ENCODE results near the gene UBASH3A.

UBASH3A gene

GRCh38 chr21:42443876-42444744, 40.4 kb downstream of the UBASH3A start:
- TF ChIP-seq, protein P1, sequence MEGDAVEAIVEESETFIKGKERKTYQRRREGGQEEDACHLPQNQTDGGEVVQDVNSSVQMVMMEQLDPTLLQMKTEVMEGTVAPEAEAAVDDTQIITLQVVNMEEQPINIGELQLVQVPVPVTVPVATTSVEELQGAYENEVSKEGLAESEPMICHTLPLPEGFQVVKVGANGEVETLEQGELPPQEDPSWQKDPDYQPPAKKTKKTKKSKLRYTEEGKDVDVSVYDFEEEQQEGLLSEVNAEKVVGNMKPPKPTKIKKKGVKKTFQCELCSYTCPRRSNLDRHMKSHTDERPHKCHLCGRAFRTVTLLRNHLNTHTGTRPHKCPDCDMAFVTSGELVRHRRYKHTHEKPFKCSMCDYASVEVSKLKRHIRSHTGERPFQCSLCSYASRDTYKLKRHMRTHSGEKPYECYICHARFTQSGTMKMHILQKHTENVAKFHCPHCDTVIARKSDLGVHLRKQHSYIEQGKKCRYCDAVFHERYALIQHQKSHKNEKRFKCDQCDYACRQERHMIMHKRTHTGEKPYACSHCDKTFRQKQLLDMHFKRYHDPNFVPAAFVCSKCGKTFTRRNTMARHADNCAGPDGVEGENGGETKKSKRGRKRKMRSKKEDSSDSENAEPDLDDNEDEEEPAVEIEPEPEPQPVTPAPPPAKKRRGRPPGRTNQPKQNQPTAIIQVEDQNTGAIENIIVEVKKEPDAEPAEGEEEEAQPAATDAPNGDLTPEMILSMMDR (IDR thresholded peaks at IDR 0.05; ENCODE audit: control extremely low read depth, extremely low read depth, low read depth, missing control alignments), result no peak
- CTCF ChIA-PET, result interaction anchor here (1.9 to 5.0 kb wide), 3 partner anchors 11 to 134 kb away, joined by 5 to 15 read pairs (median 7); no protein-coding TSS in a partner anchor
- DNase-seq (ENCODE audit: extremely low spot score), result no peak
- POLR2A ChIA-PET, result interaction anchor here (0.6 kb wide), 1 partner anchor 212 kb away, joined by 4 read pairs; no protein-coding TSS in a partner anchor

DNA sequence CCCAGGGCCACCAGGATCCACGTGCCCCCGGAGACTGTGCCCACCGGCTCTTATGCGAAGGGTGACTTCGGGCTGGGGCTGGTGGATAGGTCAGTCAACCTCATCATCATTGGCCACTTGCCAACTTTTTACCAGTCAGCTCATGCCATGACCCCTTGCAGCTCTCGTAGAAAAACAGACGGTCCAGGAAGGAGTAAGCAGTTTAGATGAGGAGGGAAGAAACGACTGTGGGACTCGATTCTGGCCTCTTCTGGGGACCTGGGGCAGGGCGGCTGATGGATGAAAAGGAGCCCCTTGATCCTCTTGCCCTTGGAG, 41.0 kb downstream of the UBASH3A start:
- POLR2A ChIA-PET, result interaction anchor here (0.6 kb wide), 1 partner anchor 212 kb away, joined by 4 read pairs; no protein-coding TSS in a partner anchor
- TF ChIP-seq, protein P1 (IDR thresholded peaks at IDR 0.05; ENCODE audit: control extremely low read depth, extremely low read depth, low read depth, missing control alignments), result no peak

GRCh38 chr21:42445311-42445710, 41.6 kb downstream of the UBASH3A start:
- ChIA-PET CTCF (interaction anchor here (0.7 to 5.0 kb wide), 6 partner anchors 9 to 187 kb away, joined by 3 to 15 read pairs (median 4); no protein-coding TSS in a partner anchor), POLR2A (no interaction called here)
- no peak for DNase-seq (ENCODE audit: extremely low spot score)
- TF ChIP-seq, protein P1 (IDR thresholded peaks at IDR 0.05; ENCODE audit: control extremely low read depth, extremely low read depth, low read depth, missing control alignments), result no peak

More for the DNA sequence above, 41.0 kb downstream of the UBASH3A start:
- CTCF ChIA-PET, result interaction anchor here (1.0 to 5.0 kb wide), 5 partner anchors 8 to 137 kb away, joined by 3 to 15 read pairs (median 5); no protein-coding TSS in a partner anchor
- DNase-seq (ENCODE audit: extremely low spot score), result no peak

DNA sequence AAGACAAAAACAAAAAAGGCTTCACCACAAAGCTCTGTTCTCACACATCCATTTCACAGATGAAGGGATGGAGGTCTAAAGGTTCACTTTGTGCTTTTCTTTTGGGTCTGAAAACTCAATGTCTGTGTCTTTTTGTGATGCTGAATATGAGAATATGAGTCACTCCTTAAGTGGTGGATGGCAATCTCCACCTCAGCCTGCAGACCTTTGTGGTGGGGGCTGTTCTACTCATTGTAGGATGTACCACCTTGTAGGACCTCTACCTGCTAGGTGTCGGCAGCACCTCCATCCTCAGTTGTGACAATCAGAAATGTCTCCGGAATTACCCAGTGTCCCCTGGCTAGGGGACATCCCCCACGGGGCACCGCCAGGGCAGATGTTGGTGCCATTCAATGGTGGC, 42.8 kb downstream of the UBASH3A start:
- ChIA-PET POLR2A (no interaction called here), CTCF (interaction anchor here (0.6 to 5.0 kb wide), 5 partner anchors 11 to 282 kb away, joined by 3 to 15 read pairs (median 3); no protein-coding TSS in a partner anchor)
- TF ChIP-seq, protein P1 (IDR thresholded peaks at IDR 0.05; ENCODE audit: control extremely low read depth, extremely low read depth, low read depth, missing control alignments), result no peak
- no peak for DNase-seq (ENCODE audit: extremely low spot score)

GRCh38 chr21:42447182-42447581, 43.5 kb downstream of the UBASH3A start:
- DNase-seq (ENCODE audit: extremely low spot score), result no peak
- TF ChIP-seq, protein P1 (IDR thresholded peaks at IDR 0.05; ENCODE audit: control extremely low read depth, extremely low read depth, low read depth, missing control alignments), result no peak
- ChIA-PET POLR2A (no interaction called here), CTCF (interaction anchor here (5.0 kb wide), 1 partner anchor 137 kb away, joined by 15 read pairs; no protein-coding TSS in a partner anchor)

DNA sequence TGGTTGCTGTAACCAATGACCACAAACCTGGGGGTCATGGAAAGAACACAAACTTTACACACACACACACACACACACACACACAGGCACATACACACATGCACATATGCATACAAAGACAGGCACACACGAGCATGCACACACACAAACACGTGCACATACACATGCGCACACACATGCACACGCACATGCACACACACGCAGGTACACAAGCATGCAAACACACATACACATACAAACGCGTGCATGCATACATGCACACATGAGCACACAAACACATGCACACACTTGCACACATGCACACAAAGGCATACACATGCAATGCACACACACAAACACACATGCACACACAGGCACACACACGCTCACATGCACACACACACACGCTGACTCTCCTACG, 44.0 kb downstream of the UBASH3A start:
- ChIA-PET CTCF (no interaction called here), POLR2A (no interaction called here)
- TF ChIP-seq, protein P1 (IDR thresholded peaks at IDR 0.05; ENCODE audit: control extremely low read depth, extremely low read depth, low read depth, missing control alignments), result no peak
- DNase-seq (ENCODE audit: extremely low spot score), result no peak
